Upper lobe of right lung (tissue), 1 donor: ENCODE data around the gene BNC2. TPM values are rescaled to one million over a fixed set of nuclear protein-coding genes. Genes with fewer than 3 reads are reported as not detected.

Experiments
- ATAC-seq: fragments of 200-7000 bp; cut with Tn5 transposase; one replicate; pipeline ENCODE4 v1.9.1; 2020; ENCODE audit warnings: mild to moderate bottlenecking, moderate library complexity
- DNase-seq: peaks from one replicate; pipeline ENCODE4 v3.0.0-alpha.2; 2020
- H3K27ac ChIP-seq: fragments of 200-600 bp; one replicate; pipeline ENCODE4 v1.8.0; 2022
- H3K27me3 ChIP-seq: fragments of 200-600 bp; one replicate; pipeline ENCODE4 v1.8.0; 2022; ENCODE audit warnings: mild to moderate bottlenecking
- H3K36me3 ChIP-seq: fragments of 200-600 bp; one replicate; pipeline ENCODE4 v1.8.0; 2022
- H3K4me1 ChIP-seq: fragments of 200-600 bp; one replicate; pipeline ENCODE4 v1.8.0; 2022
- H3K4me3 ChIP-seq: fragments of 200-600 bp; one replicate; pipeline ENCODE4 v1.8.0; 2022; ENCODE audit warnings: mild to moderate bottlenecking
- H3K9me3 ChIP-seq: fragments of 200-600 bp; one replicate; pipeline ENCODE4 v1.8.0; 2022
- intact Hi-C: fragments of 100-400 bp; cut with DNase I; formaldehyde crosslinking; loops from one replicate; pipeline ENCODE4 v1.11.0; 2022
- total RNA-seq: library from RNA; stranded (reverse); fragmentation: NEBNext Ultra II Directional; extraction: Animal tissue kit (Norgen Biotek cat#: 25700); gene quantifications from one replicate; pipeline ENCODE4 v1.2.1, GENCODE V29; 2021
- TF ChIP-seq, protein P1 (sequence below): fragments of 200-600 bp; IDR thresholded peaks from one replicate; pipeline ENCODE4 v1.8.0; 2022; ENCODE audit warnings: antibody characterized with exemption
- donor health status: DM: no; HTN: yes; CAD: no; lungs with severe emphysema.

The BNC2 gene
- total RNA-seq, 1 donor from 2014 or later = 18.1 TPM

DNA sequence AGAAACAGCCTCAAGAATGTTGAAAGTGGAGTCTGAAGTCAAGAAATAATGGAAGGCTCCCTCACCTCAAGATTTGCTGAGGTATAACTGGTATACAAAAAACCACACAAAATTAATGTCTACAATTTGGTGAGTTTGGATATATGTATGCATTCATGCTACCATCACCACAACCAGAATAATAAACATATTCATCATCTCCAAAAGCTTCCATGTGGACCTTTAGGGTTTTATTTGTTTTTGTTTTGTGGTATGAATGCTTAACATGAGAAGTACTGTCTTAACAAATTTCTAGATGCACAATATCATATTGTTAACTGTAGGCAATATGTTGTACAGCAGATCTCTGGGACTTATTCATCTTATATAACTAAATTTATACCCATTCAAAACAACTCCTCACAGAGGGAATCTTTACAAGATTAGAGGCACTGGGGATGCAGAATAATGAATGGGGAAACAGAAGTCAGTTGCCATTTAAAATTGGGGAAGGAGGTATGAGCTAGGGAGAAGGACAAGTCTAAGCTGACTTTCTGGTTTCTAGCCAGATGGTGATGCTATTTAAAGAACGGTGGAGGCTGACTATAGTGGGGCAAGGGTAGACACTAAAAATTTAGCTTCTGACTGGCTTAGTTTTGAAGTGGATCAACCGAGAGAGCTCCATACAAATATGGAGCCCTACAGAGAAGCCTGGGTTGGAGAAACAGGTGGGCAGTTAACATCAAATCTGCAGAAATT, 213.9 kb downstream of the BNC2 start:
- intact Hi-C loops = no loop called here
- no peaks in the 10 kb centered on the region for H3K9me3 ChIP-seq
- ATAC-seq (no peak), DNase-seq (no peak)
- no peaks in the 10 kb centered on the region for H3K36me3 ChIP-seq
- H3K27me3 ChIP-seq = no peaks in the 10 kb centered on the region
- H3K4me1 ChIP-seq = no peaks in the 10 kb centered on the region
- TF ChIP-seq, protein P1, sequence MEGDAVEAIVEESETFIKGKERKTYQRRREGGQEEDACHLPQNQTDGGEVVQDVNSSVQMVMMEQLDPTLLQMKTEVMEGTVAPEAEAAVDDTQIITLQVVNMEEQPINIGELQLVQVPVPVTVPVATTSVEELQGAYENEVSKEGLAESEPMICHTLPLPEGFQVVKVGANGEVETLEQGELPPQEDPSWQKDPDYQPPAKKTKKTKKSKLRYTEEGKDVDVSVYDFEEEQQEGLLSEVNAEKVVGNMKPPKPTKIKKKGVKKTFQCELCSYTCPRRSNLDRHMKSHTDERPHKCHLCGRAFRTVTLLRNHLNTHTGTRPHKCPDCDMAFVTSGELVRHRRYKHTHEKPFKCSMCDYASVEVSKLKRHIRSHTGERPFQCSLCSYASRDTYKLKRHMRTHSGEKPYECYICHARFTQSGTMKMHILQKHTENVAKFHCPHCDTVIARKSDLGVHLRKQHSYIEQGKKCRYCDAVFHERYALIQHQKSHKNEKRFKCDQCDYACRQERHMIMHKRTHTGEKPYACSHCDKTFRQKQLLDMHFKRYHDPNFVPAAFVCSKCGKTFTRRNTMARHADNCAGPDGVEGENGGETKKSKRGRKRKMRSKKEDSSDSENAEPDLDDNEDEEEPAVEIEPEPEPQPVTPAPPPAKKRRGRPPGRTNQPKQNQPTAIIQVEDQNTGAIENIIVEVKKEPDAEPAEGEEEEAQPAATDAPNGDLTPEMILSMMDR = no peak
- H3K4me3 ChIP-seq = no peak overlapping the region
- no peak overlapping the region for H3K27ac ChIP-seq

DNA sequence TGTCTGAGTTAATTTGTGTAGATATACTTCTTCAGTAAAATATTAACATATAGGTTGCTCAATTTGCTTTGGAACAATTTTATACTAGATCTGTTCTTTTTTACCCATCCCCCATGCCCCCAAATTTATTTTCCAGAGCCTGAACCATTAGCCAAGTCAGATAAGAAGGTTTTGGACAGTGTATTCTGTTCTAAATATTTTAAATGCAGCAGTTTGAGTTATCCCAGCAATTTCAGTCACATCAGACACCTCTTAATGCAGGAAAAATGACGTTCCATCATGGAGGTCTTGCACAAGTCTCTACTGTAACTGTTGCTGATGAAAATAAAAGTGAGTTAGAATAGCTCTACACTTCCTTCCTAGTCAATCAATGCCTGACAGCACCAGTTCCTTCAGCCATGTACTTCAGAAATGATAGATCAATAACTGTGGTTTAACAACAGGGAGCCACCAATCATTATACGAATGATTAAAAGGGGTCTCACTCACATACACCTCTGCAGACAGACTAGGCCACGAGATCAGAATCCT, 215.8 kb downstream of the BNC2 start:
- DNase-seq = no peak
- intact Hi-C loops = no loop called here
- no peak for ATAC-seq
- Histone ChIP-seq H3K4me1 (no peaks in the 10 kb centered on the region), H3K9me3 (no peaks in the 10 kb centered on the region), H3K27me3 (no peaks in the 10 kb centered on the region), H3K4me3 (no peak overlapping the region), H3K36me3 (no peaks in the 10 kb centered on the region), H3K27ac (no peak overlapping the region)
- TF ChIP-seq, protein P1 = no peak

DNA sequence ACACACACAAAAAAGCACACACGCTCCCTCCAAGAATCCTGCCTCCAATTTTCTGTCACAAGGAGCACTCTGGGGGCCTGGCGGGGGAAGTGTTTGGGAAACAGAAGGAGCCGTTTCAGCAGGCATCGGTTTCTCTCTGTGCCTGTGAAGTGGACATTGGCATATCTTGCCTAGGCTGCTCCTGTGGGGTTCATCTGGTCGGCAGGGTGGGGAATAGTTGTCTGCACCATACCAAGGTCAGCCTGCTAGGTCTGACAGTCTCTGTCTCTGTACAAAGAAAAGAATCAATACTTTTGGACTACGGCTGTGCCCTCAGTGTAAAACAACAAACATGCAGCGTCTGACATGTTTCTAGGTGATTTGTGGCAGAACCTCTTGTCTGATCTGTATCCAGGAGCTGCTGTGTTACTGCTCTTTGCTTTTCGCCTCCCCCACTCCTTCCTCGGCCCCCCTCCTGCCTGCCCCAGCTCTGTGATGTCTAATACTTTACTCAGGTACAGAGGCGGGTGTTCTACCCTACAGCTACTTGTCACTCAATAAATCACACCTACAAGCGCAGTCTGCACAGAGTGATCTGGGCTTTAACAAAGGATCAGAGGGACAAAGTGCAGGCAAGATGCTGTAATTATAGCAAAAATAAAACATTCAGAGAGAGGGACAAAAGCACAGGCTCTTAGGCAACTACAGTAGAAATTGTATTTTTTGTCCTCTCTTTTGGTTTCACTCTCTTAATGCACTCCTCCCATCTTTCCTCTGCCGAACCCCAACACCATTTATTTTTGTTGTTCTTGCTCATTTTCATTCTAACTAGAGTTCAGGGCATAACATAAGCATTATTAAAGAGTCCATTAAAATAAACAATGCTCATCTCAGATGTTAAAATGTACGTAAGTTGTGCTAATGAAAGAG, 216.7 kb downstream of the BNC2 start:
- no peak for DNase-seq
- H3K4me1 ChIP-seq = no peaks in the 10 kb centered on the region
- TF ChIP-seq, protein P1 = no peak
- no peak for ATAC-seq
- H3K9me3 ChIP-seq = no peaks in the 10 kb centered on the region
- H3K27ac ChIP-seq = peak overlapping the region; percentile 40
- intact Hi-C loops = no loop called here
- no peaks in the 10 kb centered on the region for H3K27me3 ChIP-seq
- no peaks in the 10 kb centered on the region for H3K36me3 ChIP-seq
- peak overlapping the region; percentile 28 for H3K4me3 ChIP-seq

DNA sequence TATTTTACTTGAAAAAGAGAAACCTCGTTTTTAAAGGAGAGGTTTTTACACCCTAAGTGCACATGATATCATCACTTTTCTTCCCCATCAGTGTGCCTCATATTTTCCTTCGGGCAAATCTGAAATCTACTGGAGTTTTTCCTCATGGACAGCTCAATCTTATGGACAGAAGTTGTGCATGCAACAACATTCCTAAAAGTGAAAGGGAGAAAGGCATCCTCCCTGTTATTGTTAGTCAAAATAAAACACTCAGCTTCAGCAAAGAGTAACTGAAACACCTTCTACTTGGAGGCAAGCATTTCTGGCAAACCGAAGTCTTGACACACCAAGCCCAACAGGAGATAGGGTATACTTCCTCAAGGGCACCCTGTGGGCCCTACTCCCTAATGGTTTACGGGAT, 217.9 kb downstream of the BNC2 start:
- DNase-seq (no peak), ATAC-seq (no peak)
- H3K4me3 ChIP-seq = no peak overlapping the region
- no peaks in the 10 kb centered on the region for H3K27me3 ChIP-seq
- intact Hi-C loops = no loop called here
- no peaks in the 10 kb centered on the region for H3K4me1 ChIP-seq
- no peak overlapping the region for H3K27ac ChIP-seq
- no peaks in the 10 kb centered on the region for H3K36me3 ChIP-seq
- TF ChIP-seq, protein P1 = no peak
- no peaks in the 10 kb centered on the region for H3K9me3 ChIP-seq

DNA sequence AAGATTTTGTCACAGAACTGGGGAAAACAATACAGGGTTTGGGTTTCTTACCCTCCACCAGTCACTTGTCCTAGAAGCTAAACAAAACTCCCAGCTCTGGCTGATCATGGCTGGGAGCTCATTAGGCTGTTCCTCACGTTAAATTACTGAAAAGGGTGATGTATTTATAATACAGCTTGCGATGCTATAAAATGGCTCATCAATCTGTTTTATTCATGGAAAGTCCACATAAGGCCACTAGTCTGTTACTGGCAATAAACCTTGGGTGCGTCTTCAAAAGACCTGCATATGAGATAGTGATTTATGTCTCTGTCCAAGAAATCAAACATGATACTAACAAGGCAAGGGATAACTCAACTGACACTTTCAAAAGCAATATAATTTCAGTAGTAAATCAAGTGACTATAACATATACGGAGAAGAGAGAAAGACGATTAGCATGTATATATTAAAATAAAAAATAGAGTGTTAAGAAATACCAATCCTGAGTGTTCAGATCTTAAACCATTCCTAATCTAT, 219.0 kb downstream of the BNC2 start:
- Histone ChIP-seq H3K27ac (no peak overlapping the region), H3K9me3 (no peaks in the 10 kb centered on the region), H3K4me3 (no peak overlapping the region), H3K27me3 (no peaks in the 10 kb centered on the region), H3K4me1 (no peaks in the 10 kb centered on the region), H3K36me3 (no peaks in the 10 kb centered on the region)
- DNase-seq (no peak), ATAC-seq (no peak)
- TF ChIP-seq, protein P1 = no peak
- intact Hi-C loops = no loop called here
